Prostate gland (tissue), 2 donors: ENCODE data around the gene RTN4RL2. TPM values are rescaled to one million over a fixed set of nuclear protein-coding genes. Genes with fewer than 3 reads are reported as not detected.

ENCODE experiments used
- DNase-seq: peaks from one replicate; pipeline ENCODE4 v3.0.0-alpha.2; 2019; ENCODE audit warnings: low spot score
- H3K27ac ChIP-seq, 2 donors: fragments of 200-600 bp; sonication (generic); 2 replicates each; pipeline ENCODE4 v1.5.1; 2017 to 2019
- H3K27me3 ChIP-seq: fragments of 200-600 bp; sonication (generic); replicated peaks from 2 replicates; pipeline ENCODE4 v1.5.1; 2019; ENCODE audit not compliant: insufficient read depth
- H3K36me3 ChIP-seq, 2 donors: fragments of 200-600 bp; sonication (generic); 1 replicate in 1 of 2; 2 replicates in 1 of 2; pipeline versions ENCODE4 v1.5.1 to v1.8.1; 2017 to 2019
- H3K4me1 ChIP-seq: fragments of 200-600 bp; sonication (generic); replicated peaks from 2 replicates; pipeline ENCODE4 v1.5.1; 2019
- H3K4me3 ChIP-seq, 2 donors: fragments of 200-600 bp; sonication (generic); 2 replicates each; pipeline ENCODE4 v1.5.1; 2017 to 2019
- H3K9me3 ChIP-seq: fragments of 200-600 bp; sonication (generic); 2 replicates; pipeline ENCODE4 v1.5.1; 2017
- CTCF ChIP-seq, 4 experiments: fragments of 200-600 bp in 2 of 4; fragments of 450-650 bp in 2 of 4; sonication (generic) in 2 of 4; IDR thresholded peaks; 1 replicate in 3 of 4; 2 replicates in 1 of 4; pipeline ENCODE4 v1.5.1; 2016 to 2019; ENCODE audit warnings: antibody characterized with exemption in 4 of 4, mild to moderate bottlenecking in 2 of 4, moderate library complexity in 2 of 4
- POLR2A ChIP-seq: fragments of 450-650 bp; IDR thresholded peaks from one replicate; pipeline ENCODE4 v1.6.1; 2016; ENCODE audit warnings: antibody characterized with exemption, mild to moderate bottlenecking
- POLR2AphosphoS5 ChIP-seq: sonication (generic); formaldehyde crosslinking; IDR thresholded peaks from one replicate; pipeline ENCODE4 v1.6.1; 2017; ENCODE audit warnings: antibody characterized with exemption
- WGBS: methylation state at CpG from one replicate; pipeline ENCODE4 v1.1.5; 2018; 5-methylcytosine and 5-hydroxymethylcytosine counted together
- intact Hi-C: fragments of 100-400 bp; cut with DNase I; formaldehyde crosslinking; loops from one replicate; pipeline ENCODE4 v1.14.2; 2022
- total RNA-seq, 2 donors: library from RNA; depleted of rRNA; stranded (reverse); fragments of >200 nt; gene quantifications; one replicate each; pipeline ENCODE4 v1.1.0, GENCODE V29; 2016

RTN4RL2 gene
- total RNA-seq, 2 donors from 2014 or later, result 0.51 to 2.0 TPM

- no peaks in the 10 kb centered on the region for H3K4me1 ChIP-seq
- intact Hi-C loops, result no loop called here
- WGBS, result 58% methylated on average over 1 of the region's 1 CpG
These were observed 14.3 kb upstream of the RTN4RL2 start for GRCh38 chr11:57446055-57446454.

DNA sequence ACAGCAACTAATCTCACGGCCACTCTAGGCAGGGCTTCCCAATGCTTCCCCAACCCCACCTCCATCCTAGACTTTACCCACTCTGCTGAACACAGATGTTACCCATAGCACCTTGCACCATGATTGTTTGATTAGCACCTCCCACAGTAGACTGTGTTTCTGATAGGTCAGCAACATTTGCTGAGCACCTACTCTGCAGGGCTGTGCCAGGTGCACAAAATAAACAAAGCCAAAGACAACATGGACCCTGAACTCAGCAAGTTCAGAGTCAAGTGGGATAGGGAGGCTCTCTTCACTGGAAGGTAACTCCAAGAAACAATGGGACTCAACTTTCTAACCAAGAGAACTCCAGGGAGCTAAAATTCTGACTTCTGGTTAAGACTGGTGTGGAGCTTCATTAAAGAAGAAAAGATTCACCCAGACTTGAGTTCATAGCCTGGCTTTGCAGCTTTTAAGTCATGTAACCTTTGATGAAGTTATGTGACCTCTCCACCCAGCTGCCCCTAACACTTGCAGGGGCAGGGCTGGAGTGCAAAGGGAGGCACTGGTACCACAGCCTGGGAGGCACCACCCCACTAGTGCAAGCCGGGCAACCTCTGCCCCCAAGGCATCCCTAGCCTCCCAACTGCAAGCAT lies 6.7 kb upstream of the RTN4RL2 start:
- no peak for TF ChIP-seq POLR2A
- TF ChIP-seq POLR2AphosphoS5, result no peak
- TF ChIP-seq CTCF (IDR thresholded peaks at IDR 0.05), result no peak
- Histone ChIP-seq H3K27ac (no peak overlapping the region), H3K27me3 (peaks cover 3% of the 10 kb centered on the region), H3K4me3 (no peak overlapping the region), H3K36me3 (no peaks in the 10 kb centered on the region), H3K4me1 (no peaks in the 10 kb centered on the region), H3K9me3 (no peaks in the 10 kb centered on the region)
- no peak for DNase-seq
- 81% methylated on average over 2 of the region's 2 CpGs for WGBS
- intact Hi-C loops, result loop anchor here (10.0 kb wide), 1 partner anchor 191 kb away; the partner anchor contains the start of gene YPEL4

More at GRCh38 chr11:57446055-57446454, 14.3 kb upstream of the RTN4RL2 start:
- TF ChIP-seq CTCF (IDR thresholded peaks at IDR 0.05) (no peak), POLR2A (no peak), POLR2AphosphoS5 (no peak)
- H3K27me3 ChIP-seq, result peaks cover 2% of the 10 kb centered on the region
- no peak for DNase-seq
- H3K27ac ChIP-seq, result no peak overlapping the region
- no peak overlapping the region for H3K4me3 ChIP-seq
- H3K36me3 ChIP-seq, result no peaks in the 10 kb centered on the region
- no peaks in the 10 kb centered on the region for H3K9me3 ChIP-seq

DNA sequence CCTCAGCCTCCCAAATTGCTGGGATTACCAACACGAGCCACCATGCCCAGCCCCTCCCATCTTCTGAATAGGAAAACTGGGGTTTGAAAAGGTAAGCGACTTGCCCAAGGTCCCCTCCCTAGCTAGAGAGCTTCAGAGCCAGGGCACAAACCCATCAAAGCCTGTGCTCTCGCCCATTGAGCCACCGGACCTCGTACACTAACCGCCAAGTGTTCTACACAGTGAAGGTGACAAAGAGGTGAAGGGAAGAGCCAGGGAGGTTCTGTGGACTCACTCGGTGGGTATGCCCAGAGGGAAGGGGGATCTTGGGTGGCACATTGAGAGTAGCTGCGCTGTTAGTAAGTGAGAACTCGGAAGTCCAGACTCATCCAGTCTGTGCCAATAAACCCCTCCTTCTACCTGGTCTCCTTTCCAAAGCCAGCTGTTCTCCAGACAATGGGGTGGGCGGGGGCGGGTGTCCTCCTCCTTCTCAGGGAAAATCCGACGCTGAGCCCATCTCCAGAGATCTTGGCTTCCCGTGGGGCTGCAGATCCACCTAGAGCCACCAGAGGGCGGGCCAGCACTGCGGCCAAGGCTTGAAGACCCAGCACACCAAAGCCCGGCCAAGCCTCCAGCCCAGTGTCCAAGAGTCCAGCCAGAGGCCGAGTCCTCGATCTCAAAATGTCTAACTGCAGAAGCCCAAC lies 3.2 kb upstream of the RTN4RL2 start:
- peaks cover 13% of the 10 kb centered on the region for H3K4me1 ChIP-seq
- intact Hi-C loops, result loop anchor here (2.0 to 10.0 kb wide), 3 partner anchors 72 to 188 kb away; partner anchors contain the start of gene YPEL4
- TF ChIP-seq POLR2A (no peak), CTCF (IDR thresholded peaks at IDR 0.05) (peak; percentile 96 to 97 (median 96)), POLR2AphosphoS5 (peak; percentile 21)
- peaks cover 3% of the 10 kb centered on the region for H3K27me3 ChIP-seq
- no peak overlapping the region for H3K4me3 ChIP-seq
- no peaks in the 10 kb centered on the region for H3K9me3 ChIP-seq
- 5% methylated on average over 19 of the region's 19 CpGs for WGBS
- H3K36me3 ChIP-seq, result no peaks in the 10 kb centered on the region
- peak; percentile 83 for DNase-seq
- no peak overlapping the region for H3K27ac ChIP-seq

GRCh38 chr11:57457643-57458023 lies 2.7 kb upstream of the RTN4RL2 start:
- H3K4me3 ChIP-seq, result no peak overlapping the region
- WGBS, result 8% methylated on average over 7 of the region's 7 CpGs
- no peak for TF ChIP-seq POLR2AphosphoS5
- no peak for TF ChIP-seq POLR2A
- TF ChIP-seq CTCF (IDR thresholded peaks at IDR 0.05), result no peak
- peaks cover 3% of the 10 kb centered on the region for H3K27me3 ChIP-seq
- no peak overlapping the region for H3K27ac ChIP-seq
- no peak for DNase-seq
- H3K4me1 ChIP-seq, result peaks cover 13% of the 10 kb centered on the region
- no peaks in the 10 kb centered on the region for H3K36me3 ChIP-seq
- intact Hi-C loops, result loop anchor here (2.0 to 10.0 kb wide), 3 partner anchors 71 to 187 kb away; partner anchors contain the start of gene YPEL4
- H3K9me3 ChIP-seq, result no peaks in the 10 kb centered on the region
